GM12874 (cell line): ENCODE measurements around the gene RPN2.

Experiments used
- TF ChIP-seq, protein P1 (sequence below): IDR thresholded peaks from 2 replicates; pipeline ENCODE4 v1.5.1; 2011; ENCODE audit warnings: low read depth, mild to moderate bottlenecking, control low read depth, low read length, moderate library complexity; ENCODE audit not compliant: insufficient read depth

RPN2 gene

DNA sequence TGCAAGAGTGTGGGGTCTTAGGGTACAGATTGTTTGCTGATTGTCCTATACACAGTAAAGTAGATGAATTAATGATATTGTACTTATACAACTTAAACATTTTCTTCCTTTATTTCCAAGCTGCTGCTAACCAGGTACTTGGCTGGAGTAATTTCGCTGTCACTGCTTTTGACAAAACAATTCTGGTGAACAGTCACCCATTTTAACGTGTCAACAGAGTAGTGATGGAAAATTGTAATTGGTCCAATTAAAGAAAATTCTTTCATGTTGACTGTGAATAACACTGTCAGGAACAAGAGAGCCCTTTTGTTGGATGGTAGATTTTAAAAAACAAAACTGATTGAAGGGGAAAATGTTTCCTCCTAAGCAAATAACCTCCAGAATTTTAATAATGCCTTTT is 26.7 kb downstream of the RPN2 start:
- TF ChIP-seq, protein P1, sequence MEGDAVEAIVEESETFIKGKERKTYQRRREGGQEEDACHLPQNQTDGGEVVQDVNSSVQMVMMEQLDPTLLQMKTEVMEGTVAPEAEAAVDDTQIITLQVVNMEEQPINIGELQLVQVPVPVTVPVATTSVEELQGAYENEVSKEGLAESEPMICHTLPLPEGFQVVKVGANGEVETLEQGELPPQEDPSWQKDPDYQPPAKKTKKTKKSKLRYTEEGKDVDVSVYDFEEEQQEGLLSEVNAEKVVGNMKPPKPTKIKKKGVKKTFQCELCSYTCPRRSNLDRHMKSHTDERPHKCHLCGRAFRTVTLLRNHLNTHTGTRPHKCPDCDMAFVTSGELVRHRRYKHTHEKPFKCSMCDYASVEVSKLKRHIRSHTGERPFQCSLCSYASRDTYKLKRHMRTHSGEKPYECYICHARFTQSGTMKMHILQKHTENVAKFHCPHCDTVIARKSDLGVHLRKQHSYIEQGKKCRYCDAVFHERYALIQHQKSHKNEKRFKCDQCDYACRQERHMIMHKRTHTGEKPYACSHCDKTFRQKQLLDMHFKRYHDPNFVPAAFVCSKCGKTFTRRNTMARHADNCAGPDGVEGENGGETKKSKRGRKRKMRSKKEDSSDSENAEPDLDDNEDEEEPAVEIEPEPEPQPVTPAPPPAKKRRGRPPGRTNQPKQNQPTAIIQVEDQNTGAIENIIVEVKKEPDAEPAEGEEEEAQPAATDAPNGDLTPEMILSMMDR, result no peak

DNA sequence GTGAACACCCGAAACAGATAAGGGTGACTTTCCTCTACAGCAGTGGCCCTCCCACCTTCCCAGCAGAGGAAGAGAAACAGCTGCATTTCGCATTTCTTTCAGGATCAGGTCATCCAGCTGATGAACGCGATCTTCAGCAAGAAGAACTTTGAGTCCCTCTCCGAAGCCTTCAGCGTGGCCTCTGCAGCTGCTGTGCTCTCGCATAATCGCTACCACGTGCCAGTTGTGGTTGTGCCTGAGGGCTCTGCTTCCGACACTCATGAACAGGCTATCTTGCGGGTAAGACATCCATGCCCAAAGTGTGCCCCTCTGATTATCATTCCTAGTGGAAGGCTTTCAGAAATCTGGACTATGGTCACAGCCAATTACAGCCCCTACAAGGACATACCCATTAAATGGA is 28.0 kb downstream of the RPN2 start:
- TF ChIP-seq, protein P1, result no peak

DNA sequence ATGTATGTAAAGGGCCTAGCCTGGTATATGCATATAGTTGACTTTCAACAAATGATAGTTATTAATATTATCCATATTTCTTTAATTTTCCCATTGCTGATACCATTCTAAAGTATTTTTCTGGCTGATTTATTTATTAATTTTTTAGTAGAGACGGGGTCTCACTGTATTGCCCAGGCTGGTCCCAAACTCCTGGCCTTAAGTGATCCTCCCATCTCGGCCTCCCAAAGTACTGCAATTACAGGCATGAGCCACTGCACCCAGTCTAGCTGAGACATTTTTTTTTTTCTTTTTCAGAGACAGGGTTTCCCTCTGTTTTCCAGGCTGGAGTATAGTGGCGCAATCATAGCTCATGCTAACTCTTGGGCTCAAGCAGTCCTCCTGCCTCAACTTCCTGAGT is 30.1 kb downstream of the RPN2 start:
- TF ChIP-seq, protein P1, result no peak

DNA sequence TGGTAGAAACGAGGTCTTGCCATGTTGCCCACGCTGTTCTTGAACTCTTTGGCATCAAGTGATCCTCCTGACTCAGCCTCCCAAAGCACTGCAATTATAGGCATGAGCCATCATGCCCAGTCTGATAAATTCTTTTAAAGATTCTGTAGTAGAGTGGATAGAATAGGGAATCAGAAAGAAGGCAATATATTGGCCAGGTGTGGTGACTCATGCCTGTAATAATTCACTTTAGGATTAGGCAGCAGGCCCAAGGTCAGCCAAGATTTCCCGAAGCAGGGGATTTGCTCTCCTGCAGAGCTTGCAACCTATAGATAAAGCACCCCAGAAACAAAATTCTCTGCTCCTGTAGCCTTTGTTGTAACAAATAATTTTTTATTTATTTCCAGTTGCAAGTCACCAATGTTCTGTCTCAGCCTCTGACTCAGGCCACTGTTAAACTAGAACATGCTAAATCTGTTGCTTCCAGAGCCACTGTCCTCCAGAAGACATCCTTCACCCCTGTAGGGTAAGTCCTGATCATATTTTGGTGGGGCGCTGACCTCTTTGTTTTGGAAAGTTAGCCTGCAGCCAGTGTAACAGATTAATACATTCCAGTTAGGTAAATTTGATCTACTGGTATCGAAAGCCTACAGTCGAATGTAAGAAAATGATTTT is 30.7 kb downstream of the RPN2 start:
- TF ChIP-seq, protein P1, result no peak

DNA sequence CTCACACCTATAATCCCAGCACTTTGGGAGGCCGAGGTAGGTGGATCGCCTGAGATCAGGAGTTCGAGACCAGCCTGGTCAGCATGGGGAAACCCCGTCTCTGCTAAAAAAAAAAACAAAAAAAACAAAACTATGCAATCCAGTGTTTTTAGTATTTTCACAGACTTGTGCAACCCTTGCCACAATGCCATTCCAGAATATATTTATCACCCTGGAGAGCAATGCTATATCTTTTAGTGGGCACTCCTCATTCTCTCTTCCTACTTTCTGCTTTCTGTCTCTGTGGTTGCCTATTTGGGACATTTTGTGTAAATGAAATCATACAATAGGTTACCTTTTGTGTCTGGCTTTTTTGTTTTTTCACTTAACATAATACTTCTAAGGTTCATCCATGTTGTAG is 39.3 kb downstream of the RPN2 start:
- TF ChIP-seq, protein P1, result no peak

DNA sequence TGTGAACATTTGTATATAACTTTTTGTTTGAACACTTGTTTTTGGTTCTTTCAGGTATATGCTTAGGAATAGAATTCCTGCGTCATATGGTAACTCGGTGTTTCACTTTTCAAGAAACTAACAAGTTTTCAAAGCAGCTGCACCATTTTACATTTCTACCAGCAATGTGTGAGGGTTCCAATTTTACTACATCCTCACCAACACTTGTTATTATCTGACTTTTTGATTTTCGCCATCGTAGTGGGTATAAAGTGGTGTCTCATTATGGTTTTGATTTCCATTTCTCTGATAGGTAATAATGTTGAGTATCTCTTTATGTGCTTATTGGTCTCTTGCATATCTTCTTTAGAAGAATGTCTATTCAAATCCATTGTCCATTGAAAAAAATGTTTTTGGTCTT is 39.8 kb downstream of the RPN2 start:
- TF ChIP-seq, protein P1, result no peak

DNA sequence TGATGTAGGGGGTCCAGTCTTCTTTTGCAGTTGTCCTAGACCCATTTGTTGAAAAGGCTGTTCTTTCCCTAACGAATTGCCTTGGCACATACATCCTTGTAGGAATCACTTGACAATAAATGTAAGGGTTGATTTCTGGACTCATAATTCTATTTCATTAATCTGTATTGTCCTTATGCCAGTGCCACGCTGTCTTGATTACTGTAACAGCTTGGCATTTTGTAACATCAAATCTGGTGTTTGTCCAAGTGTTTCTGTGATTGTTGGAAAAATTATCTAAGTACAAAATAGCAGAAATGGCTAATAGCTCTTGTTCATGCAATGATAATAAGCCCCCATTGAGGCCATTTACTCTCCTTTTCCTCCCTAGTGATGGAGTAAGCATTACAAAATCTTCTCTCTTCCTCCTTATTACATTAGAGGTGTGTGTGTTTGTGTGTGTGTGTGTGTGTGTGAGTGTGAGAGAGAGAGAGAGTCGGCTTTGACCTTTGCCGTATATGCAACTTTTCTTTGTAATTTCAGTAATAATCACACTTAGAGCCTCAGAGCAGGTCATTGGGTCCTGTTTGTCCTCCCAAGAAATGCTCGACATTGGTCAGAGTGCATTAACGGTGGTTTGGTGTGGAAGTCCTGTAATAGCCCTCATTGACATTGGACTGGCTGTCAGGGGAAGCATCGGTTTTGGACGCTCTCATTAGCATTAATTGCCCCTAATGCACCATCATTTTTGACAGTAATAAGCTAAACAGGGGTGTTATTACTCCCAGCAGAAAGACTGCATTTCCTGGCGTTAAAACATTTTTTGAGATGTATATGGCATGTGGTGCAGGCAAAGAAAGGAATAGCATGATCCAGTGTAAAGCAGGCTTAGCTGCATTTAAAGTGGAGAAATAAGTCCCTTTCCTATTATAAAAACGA is 40.9 kb downstream of the RPN2 start:
- TF ChIP-seq, protein P1, result no peak
